SK-N-MC (cell line): ENCODE data around the gene ELFN1.

Experiments
- EZH2 ChIP-seq: fragments of 200-600 bp; sonication (generic); IDR thresholded peaks from one replicate; pipeline ENCODE4 v1.6.1; 2017; ENCODE audit warnings: antibody characterized with exemption
- FOXP2 ChIP-seq: optimal IDR thresholded peaks from 2 replicates; pipeline ENCODE3; 2011; ENCODE audit warnings: mild to moderate bottlenecking, moderate library complexity; ENCODE audit not compliant: insufficient read depth; ENCODE audit errors: extremely low read length, control extremely low read depth
- POLR2AphosphoS5 ChIP-seq: IDR thresholded peaks from 2 replicates; pipeline ENCODE4 v1.6.1; 2012; ENCODE audit warnings: mild to moderate bottlenecking, low read depth, low read length, borderline replicate concordance

DNA sequence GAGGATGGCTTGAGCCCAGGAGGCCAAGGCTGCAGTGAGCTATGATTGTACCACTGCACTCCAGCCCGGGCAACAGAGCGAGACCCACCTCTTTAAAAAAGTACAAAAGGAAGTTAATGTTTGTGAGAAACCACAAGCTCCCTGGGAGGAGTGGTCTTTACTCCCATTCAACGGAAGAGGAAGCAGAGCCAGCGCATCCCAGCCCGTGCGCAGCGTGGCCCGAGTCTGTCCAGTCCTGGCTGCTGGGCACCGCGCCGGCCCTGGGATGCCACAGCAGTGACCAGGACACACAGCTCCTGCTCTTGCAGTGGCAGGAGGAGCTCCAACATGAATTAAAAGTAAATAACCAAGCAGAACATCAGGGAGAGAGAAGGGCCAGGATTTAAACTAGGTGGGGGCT is 68.4 kb downstream of the ELFN1 start:
- no peak for TF ChIP-seq EZH2
- TF ChIP-seq POLR2AphosphoS5 = no peak
- TF ChIP-seq FOXP2 = no peak
